Mesodermal cell (in vitro differentiated cells): ENCODE measurements around the gene DNAJB8. TPM values are rescaled to one million over a fixed set of nuclear protein-coding genes. Genes with fewer than 3 reads are reported as not detected.

ENCODE experiments used
- H3K27ac ChIP-seq: 2 replicates; pipeline ENCODE4 v1.7.0; 2013; ENCODE audit warnings: mild to moderate bottlenecking, low read depth, low read length, moderate library complexity; ENCODE audit not compliant: severe bottlenecking
- H3K36me3 ChIP-seq: 2 replicates; pipeline ENCODE4 v1.7.1; 2013; ENCODE audit warnings: mild to moderate bottlenecking, low read length, moderate library complexity; ENCODE audit not compliant: control insufficient read depth, insufficient read depth
- H3K4me1 ChIP-seq: one replicate; pipeline ENCODE4 v1.7.1; 2013; ENCODE audit warnings: mild to moderate bottlenecking, low read length; ENCODE audit not compliant: insufficient read depth, control insufficient read depth, poor library complexity, severe bottlenecking
- H3K4me3 ChIP-seq: 2 replicates; pipeline ENCODE4 v1.7.0; 2013; ENCODE audit warnings: low read length, control low read depth, mild to moderate bottlenecking; ENCODE audit not compliant: insufficient read depth, poor library complexity, severe bottlenecking; ENCODE audit errors: extremely low read depth
- H3K9me3 ChIP-seq: 2 replicates; pipeline ENCODE4 v1.7.1; 2013; ENCODE audit warnings: mild to moderate bottlenecking, low read length, moderate library complexity; ENCODE audit not compliant: control insufficient read depth
- WGBS, 2 experiments: methylation state at CpG; one replicate each; pipeline ENCODE4 v1.1.5; 2013; ENCODE audit warnings: missing lambda C conversion rate in 2 of 2; ENCODE audit not compliant: insufficient coverage in 2 of 2; 5-methylcytosine and 5-hydroxymethylcytosine counted together
- polyA plus RNA-seq, 2 experiments: library from polyadenylated mRNA; stranded (reverse); fragments of 50-300 nt; gene quantifications; one replicate each; pipeline ENCODE4 v1.2.3, GENCODE V29; 2013

The DNAJB8 gene
- not detected for polyA plus RNA-seq (2013, experiment 1 of 2)
- polyA plus RNA-seq (2013, experiment 2 of 2): not detected

GRCh38 chr3:128466840-128467541, at the start of gene DNAJB8:
Gene DNAJB8 (minus strand): TSS chr3:128466890. CDS start chr3:128463245, 3,645 bp downstream.
- no peak within 1 kb of the TSS for H3K4me3 ChIP-seq
- H3K36me3 ChIP-seq: no peaks in the 10 kb centered on the region
- WGBS, 2 experiments: 93 to 94% methylated on average over 13 to 14 of the region's 14 CpGs
- H3K9me3 ChIP-seq: no peaks in the 10 kb centered on the region
- H3K4me1 ChIP-seq: peaks cover 4% of the 10 kb centered on the region
- no peak within 1 kb of the TSS for H3K27ac ChIP-seq

- no peaks in the 10 kb centered on the region for H3K9me3 ChIP-seq
- WGBS, 2 experiments: no CpG with 5 or more reads among the region's 1 CpG
- no peak overlapping the region for H3K4me3 ChIP-seq
- H3K27ac ChIP-seq: no peak overlapping the region
- H3K36me3 ChIP-seq: no peaks in the 10 kb centered on the region
- H3K4me1 ChIP-seq: no peaks in the 10 kb centered on the region
Measured at GRCh38 chr3:128515967-128516366, 49.3 kb upstream of the DNAJB8 start.

GRCh38 chr3:128508852-128509251, 42.2 kb upstream of the DNAJB8 start:
- Histone ChIP-seq H3K4me3 (no peak overlapping the region), H3K27ac (no peak overlapping the region), H3K9me3 (no peaks in the 10 kb centered on the region), H3K4me1 (no peaks in the 10 kb centered on the region), H3K36me3 (no peaks in the 10 kb centered on the region)
- 89% methylated on average over 4 of the region's 5 CpGs; no CpG with 5 or more reads in 1 of the 2 experiments for WGBS, 2 experiments

GRCh38 chr3:128506754-128507153, 40.1 kb upstream of the DNAJB8 start:
- WGBS, 2 experiments: 78 to 100% methylated on average over 1 to 2 of the region's 2 CpGs
- Histone ChIP-seq H3K27ac (no peak overlapping the region), H3K4me1 (no peaks in the 10 kb centered on the region), H3K9me3 (no peaks in the 10 kb centered on the region), H3K36me3 (no peaks in the 10 kb centered on the region), H3K4me3 (no peak overlapping the region)

- H3K36me3 ChIP-seq: no peaks in the 10 kb centered on the region
- no peak overlapping the region for H3K4me3 ChIP-seq
- no peaks in the 10 kb centered on the region for H3K9me3 ChIP-seq
- H3K27ac ChIP-seq: no peak overlapping the region
- 75 to 100% methylated on average over 1 of the region's 3 CpGs for WGBS, 2 experiments
- no peaks in the 10 kb centered on the region for H3K4me1 ChIP-seq
Measured at GRCh38 chr3:128505771-128506170, 39.1 kb upstream of the DNAJB8 start.

GRCh38 chr3:128504963-128505730, 38.5 kb upstream of the DNAJB8 start:
- no peak overlapping the region for H3K4me3 ChIP-seq
- no peaks in the 10 kb centered on the region for H3K9me3 ChIP-seq
- 95 to 98% methylated on average over 6 to 7 of the region's 12 CpGs for WGBS, 2 experiments
- no peak overlapping the region for H3K27ac ChIP-seq
- no peaks in the 10 kb centered on the region for H3K36me3 ChIP-seq
- no peaks in the 10 kb centered on the region for H3K4me1 ChIP-seq

GRCh38 chr3:128504533-128504915, 37.8 kb upstream of the DNAJB8 start:
- Histone ChIP-seq H3K9me3 (no peaks in the 10 kb centered on the region), H3K4me3 (no peak overlapping the region), H3K27ac (no peak overlapping the region), H3K36me3 (peaks cover 4% of the 10 kb centered on the region), H3K4me1 (no peaks in the 10 kb centered on the region)
- 93 to 98% methylated on average over 8 of the region's 8 CpGs for WGBS, 2 experiments

GRCh38 chr3:128503751-128504532, 37.3 kb upstream of the DNAJB8 start:
- WGBS, 2 experiments: 93 to 96% methylated on average over 9 to 10 of the region's 10 CpGs
- Histone ChIP-seq H3K9me3 (no peaks in the 10 kb centered on the region), H3K4me1 (no peaks in the 10 kb centered on the region), H3K36me3 (peaks cover 7% of the 10 kb centered on the region), H3K27ac (no peak overlapping the region), H3K4me3 (no peak overlapping the region)

- whole genome bisulfite sequencing, 2 experiments: 89 to 93% methylated on average over 10 to 12 of the region's 12 CpGs
- H3K4me1 ChIP-seq: no peaks in the 10 kb centered on the region
- no peak overlapping the region for H3K27ac ChIP-seq
- H3K9me3 ChIP-seq: no peaks in the 10 kb centered on the region
- H3K4me3 ChIP-seq: no peak overlapping the region
- H3K36me3 ChIP-seq: peaks cover 9% of the 10 kb centered on the region
Measured at GRCh38 chr3:128503164-128503651, 36.5 kb upstream of the DNAJB8 start.

- no peaks in the 10 kb centered on the region for H3K9me3 ChIP-seq
- WGBS, 2 experiments: 85 to 87% methylated on average over 4 to 5 of the region's 5 CpGs
- no peak overlapping the region for H3K27ac ChIP-seq
- H3K4me3 ChIP-seq: no peak overlapping the region
- peaks cover 3% of the 10 kb centered on the region for H3K4me1 ChIP-seq
- H3K36me3 ChIP-seq: peaks cover 10% of the 10 kb centered on the region
Measured at GRCh38 chr3:128502712-128503111, 36.0 kb upstream of the DNAJB8 start.
